Muscle of arm (tissue), 12 donors: ENCODE results near the gene MMP25. TPM values are rescaled to one million over a fixed set of nuclear protein-coding genes. Genes with fewer than 3 reads are reported as not detected.
"Not testable (repeated sequence)": the region's sequence is repeated elsewhere in the genome, so short reads cannot be mapped to it uniquely, and the experiment has no call there.

ENCODE experiments used
- DNase-seq: peaks from one replicate; pipeline ENCODE4 v3.0.0-alpha.2; 2013
- polyA plus RNA-seq, 12 donors: library from polyadenylated mRNA; unstranded; fragments of 120-200 nt; gene quantifications; one replicate each; pipeline ENCODE4 v1.2.1, GENCODE V29; 2013; ENCODE audit not compliant: insufficient read length in 12 of 12

The MMP25 gene
- polyA plus RNA-seq, 12 donors: 1.1 to 5.9 (median 2.0) TPM; not detected in 2

DNA sequence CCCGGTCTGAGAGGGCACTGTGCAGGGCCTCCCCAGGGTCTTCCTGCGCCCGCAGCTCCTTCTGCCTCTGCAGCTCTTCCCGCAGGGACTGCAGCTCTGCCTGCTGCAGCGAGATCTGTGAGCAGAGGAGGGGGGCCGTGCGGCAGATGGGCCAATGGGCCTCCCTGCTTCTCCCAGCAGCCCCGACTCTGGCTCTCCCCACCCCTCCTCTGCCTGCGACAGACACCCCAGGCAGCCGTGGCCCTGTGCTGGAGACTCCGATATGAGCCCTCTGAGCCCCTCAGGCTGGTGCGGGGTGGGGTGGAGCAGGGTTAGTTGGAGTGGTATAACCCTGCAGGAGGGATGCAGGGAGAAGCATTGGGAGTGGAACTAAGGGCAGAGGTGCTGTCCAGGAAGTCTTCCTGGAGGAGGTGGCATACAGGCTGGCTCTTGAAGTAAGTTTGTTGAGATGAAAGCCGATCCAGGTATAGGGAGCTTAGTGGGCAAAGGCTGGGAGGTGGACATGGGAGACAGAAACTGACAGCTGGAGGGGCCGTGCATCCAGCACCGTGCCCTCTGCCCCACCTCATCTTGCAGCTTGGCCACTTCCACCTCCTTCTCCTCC, 17.5 kb upstream of the MMP25 start:
- no peak for DNase-seq

DNA sequence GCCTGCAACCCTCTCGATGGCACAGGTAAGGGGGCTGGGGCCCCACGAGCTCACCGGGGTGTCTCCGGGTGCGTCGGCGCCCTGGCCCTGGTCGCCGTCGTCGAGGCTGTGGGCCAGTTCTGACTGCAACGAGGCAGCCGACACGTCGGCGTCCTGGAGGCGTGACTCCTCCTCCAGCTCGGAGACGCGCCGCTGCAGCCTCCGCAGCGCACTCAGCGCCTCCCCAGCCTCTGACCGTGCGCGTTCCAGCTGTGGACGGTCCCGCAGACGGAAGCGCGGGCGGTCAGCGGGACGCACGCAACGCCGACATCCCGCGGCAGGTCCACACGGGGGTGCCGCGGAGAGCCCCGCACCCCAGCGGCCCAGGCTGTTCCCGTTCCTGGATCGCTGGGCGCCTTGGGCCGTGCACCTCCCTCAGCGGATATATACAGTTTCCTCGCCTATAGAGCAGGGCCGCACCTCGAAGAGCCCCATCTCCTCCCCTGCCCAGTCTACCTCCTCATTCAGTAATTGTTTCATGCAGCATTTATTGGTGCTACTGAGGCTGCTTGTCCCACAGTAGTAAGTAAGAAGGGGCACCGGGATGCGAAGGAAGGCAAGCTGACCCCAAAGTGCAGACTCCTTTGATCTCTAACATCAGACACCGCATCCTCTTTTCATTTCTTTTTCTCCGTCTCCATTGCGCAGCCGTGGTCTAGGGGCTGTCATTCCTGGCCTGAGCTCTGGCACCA, 16.7 kb upstream of the MMP25 start:
- DNase-seq: no peak

DNA sequence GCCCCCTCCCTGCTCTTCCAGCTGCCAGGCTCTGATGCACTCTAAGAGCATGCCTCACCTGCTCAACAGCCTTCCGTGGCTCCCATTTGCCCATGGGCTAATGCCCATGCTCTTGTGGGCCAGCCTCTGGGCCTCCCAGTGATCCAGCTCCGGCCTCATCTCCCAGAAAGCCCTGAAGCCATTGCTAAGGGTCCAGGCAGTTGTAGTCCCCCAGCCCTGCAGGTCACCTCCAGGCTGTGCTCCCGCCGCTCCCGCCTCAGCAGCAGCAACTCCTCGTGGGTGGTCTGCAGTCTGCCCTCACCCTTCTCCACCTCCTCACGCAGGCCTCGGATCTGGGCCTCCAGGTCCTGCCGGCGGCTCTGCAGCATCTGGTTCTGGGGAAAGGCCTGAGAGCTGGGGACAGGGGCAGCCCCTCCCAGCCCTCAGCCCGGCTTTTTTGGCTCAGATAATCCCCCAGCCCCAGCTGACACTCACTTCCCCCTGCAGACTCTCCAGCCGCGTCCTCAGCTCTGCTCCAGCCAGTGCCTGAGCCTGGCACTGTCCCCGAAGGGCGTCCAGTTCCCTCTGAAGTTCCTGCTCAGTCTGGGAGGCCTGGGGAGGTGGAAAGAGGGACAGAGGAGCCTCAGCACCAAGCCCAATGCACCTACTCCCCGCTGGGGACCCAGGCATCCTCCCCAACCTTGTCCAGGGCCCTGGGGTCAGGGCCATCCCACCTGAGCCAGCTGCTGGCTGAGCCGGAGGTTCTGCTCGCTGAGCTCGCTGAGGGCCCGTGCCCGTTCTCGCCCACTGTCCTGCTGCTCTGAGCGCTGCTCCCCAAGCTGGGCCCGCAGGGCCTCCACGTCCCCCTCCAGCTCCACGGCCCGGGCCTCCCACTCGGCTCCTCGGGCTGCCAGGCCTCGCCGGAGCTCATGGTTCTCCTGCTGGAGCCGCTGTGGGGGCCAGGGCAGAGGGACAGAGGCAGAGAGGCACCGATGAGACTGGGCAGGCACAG, 15.8 kb upstream of the MMP25 start:
- DNase-seq: no peak

DNA sequence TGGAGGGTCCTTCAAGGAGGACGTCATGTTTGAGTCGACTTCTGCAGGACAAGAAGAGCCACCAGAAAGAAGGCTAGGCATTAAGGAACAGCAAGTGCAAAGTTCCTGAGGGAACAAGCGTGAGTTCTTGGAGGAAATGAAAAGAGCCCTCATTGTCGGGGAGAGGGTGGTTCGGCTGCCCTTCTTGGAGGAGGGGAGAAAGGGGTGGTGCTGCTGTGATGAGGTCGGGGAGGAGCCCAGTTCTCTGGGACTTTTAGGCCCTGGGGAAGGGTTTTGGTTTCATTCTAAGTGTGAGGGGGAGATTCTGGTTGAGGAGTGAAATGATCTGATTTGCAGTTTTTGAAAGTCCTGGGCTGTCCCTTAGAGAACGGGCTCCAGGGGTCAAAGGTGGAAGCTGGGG, 13.7 kb upstream of the MMP25 start:
- no peak for DNase-seq

DNA sequence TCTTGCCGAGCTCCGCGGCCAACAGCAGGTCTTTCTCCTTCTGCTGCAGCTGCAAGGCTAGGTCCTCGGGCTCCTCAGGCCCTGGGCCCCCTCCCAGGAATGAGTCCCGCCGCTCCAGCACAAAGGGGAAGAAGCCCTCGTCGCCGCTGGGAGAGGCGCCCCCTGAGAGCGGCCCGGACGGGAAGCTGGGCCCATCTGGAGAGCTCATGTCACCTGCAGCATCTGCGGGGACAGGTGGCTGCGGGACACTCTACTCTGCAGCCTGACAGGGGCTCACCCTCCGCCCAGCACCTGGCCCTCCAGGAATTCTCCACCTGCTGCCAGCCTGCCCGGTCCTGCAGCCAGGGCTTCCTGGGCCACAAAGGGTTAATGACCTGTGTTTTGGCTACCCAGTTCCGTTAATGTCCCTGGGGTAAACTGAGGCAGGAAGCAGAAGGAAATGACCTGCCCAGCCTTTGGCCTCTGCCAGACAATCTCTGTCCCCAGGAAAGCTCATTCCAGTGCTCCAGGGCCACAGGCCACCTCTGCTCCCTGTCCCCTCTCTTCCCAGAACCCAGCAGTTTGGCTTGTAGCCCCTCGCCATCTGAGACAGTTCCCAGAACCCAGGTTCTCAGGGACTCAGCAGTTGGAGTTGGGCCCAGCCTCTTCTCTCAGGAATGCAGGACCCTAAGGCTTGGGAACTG, 10.9 kb upstream of the MMP25 start:
- DNase-seq: no peak

DNA sequence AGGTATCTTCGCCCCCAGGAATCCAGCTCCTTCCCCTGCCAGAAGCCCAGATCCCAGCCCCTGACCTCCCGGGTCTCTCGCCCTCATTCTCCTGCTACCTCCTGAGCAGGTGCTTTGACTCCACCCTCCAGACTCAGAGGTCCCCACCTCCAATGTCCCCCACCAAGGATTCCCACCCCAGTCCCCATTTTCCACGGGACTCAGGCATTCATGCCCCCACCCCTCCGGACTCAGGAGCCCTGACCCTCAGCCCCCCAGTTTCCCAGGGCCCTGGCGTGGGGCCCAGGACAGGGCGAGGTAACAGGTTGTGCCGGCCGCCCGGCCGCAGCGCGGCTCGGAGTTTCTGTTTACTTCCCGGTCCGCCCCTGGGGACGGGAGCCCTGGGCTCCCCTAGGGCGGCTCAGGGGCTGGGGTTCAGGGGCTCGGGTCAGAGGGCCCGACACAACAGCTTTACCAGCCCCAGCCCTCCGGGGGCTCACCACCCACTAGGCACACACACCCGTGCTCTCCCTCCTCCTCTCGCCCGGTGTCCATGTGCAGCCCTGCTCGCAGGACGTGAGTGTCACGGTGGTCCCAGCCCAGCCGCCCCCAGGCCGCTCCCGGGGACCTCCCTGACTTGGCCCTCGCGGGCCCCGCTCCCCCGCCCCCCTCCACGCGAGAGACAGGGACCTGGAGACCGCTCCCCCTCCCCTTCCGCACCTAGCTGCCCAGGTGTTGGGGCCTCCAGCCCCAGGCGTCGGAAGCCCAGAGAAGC, 10.2 kb upstream of the MMP25 start:
- DNase-seq: no peak

DNA sequence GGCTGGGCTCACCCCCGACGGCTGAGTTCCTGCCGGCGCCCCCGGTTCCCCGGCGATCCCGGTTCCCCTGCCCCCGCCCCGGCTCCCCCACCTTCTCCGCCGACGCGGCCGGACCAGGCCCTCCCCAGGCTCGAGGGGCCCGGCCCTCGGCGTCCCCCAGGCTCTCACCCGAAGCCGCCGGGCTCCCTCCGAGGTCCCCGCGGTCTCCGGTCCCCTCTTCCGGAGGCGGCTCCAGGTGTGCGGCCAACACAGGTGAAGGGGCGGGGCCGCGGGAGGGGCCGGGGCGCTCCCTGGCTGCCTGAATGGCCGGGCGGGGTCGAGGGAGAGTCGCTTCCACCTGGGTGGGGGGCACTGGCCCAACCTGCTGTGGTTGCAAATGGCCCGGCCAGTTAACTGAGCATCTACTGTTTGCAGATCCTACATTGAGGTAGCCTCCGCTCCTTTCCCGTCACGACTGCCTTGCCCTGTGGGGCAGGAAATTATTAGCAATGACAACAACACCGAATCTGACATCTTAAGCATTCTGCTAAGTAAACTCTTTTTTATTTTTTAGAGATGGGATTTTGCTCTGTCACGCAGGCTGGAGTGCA, 9.5 kb upstream of the MMP25 start, which contains the start of gene BICDL2:
BICDL2 (minus strand) TSS at position 219 of the 590 bp plus-strand sequence. CDS start 1,448 bp downstream, outside the sequence.
- DNase-seq: no peak

DNA sequence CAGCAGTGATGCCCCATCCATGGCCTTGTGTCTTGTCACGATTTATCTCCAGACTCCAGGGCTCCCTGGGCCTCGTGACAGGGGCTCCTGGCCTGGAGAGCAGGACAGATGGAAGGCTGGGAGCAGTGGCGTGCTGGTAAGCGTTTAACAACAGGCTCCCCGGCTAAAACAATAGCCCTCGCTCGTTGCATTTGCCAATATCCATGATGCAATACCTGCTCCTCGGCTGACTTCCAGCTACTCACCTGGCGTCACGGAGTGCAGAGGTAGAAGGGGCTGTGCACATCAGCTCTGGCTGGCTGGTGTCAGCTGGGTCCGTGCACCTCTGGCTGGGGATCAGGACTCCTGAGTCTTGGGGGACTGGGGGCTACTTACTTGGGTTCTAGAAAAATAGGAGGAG, 8.1 kb upstream of the MMP25 start:
- DNase-seq: no peak

DNA sequence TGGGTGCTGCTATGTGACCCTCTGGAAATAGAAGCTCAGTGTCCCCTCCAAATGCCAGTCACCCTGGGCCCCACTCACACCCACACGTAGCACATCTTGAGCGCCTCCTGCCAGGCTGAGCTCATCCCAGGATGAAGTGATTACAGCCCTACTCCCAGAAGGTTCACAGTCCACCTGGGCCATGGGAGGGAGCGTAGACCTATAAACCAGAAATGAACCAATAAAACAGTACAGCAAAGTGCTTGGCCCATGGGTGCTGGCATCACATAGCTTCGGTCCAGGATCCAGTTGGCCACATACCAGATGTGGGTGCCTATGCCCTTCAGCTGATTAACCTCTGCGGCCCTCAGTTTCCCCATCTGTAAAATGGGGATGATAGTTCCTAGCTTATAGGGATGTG, 7.5 kb upstream of the MMP25 start:
- no peak for DNase-seq

DNA sequence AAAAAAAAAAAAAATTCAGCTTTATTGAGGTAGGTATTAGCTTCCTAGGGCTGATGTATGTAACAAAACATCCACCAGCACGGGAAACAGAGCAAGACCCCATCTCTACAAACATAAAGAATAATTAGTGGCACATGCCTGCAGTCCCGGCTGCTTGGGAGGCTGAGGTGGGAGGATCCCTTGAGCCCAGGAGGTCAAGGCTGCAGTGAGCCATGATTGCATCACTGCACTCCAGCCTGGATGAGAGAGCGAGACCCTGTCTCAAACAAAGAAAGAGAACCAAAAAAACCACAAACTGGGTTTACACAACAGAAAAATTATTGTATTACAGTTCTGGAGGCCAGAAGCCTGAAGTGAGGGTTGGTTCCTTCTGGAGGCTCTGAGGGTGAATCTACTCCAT, 4.0 kb upstream of the MMP25 start:
- DNase-seq: no peak

DNA sequence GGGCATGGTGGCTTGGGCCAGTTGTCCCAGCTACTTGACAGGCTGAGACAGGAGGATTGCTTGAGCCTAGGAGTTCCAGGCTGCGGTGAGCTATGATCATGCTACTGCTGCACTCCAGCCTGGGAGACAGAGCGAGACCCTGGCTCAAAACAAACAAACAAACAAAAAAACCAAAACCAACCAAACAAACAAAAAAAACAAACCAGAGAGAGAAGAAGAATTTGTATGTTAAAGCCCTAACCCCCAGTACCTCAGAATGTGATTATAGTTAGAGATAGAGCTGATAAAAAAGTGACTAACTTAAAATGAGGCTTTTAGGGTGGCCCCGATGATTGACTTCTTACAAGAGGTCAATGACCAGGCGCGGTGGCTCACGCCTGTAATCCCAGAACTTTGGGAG, 1.7 kb upstream of the MMP25 start:
- DNase-seq: no peak

DNA sequence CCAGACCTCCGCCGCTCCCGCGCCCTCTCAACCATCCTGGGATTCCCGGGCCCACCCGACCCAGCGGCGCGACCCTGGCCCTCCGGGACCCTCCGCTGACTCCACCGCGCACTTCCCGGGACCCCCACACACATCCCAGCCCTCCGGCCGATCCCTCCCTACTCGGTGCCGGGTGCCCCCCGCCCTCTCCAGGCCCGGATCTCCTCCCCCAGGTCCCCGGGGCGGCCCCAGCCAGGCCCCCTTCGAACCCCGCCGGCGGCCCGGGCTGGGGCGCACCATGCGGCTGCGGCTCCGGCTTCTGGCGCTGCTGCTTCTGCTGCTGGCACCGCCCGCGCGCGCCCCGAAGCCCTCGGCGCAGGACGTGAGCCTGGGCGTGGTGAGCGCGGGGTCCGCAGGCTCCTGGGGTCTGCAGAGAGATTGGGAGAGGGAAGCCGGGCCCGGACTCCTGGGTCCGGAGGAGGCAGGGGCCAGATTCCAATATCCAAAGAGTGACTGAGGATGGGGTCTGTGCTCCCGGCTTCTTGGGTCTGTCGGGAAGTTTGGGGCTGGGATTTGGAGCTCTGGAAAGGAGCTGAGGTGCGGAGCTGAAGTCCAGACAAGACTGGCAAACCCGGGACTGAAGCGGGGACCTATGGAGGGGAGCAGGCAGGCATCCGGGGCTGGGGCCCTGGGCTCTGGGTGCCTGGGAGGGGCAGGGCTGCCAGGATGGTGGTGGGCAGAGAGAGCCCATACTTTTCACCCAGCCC, 453 bp downstream of the MMP25 start:
- no peak for DNase-seq

DNA sequence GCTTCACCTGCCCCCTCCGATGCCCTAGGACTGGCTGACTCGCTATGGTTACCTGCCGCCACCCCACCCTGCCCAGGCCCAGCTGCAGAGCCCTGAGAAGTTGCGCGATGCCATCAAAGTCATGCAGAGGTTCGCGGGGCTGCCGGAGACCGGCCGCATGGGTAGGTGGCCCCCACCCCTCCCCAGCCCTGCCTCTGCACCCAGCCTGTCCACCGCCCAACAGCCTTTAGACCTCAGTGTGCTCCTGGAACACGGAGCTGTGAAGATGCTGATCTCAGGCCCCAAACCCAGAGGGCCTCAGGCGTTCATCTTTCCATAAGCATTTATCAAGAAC, 993 bp downstream of the MMP25 start:
- DNase-seq: no peak

DNA sequence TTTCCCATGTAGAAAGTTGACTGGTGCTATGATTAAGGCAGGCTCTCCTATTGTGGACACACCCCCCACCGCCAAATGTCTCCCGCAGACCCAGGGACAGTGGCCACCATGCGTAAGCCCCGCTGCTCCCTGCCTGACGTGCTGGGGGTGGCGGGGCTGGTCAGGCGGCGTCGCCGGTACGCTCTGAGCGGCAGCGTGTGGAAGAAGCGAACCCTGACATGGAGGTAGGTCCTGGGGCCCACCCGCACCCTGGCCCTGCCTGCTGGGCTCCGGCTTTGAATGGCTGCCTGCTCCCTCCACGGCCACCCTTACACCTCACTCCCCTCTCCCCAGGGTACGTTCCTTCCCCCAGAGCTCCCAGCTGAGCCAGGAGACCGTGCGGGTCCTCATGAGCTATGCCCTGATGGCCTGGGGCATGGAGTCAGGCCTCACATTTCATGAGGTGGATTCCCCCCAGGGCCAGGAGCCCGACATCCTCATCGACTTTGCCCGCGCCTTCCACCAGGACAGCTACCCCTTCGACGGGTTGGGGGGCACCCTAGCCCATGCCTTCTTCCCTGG, 3.6 kb downstream of the MMP25 start:
- DNase-seq: no peak

DNA sequence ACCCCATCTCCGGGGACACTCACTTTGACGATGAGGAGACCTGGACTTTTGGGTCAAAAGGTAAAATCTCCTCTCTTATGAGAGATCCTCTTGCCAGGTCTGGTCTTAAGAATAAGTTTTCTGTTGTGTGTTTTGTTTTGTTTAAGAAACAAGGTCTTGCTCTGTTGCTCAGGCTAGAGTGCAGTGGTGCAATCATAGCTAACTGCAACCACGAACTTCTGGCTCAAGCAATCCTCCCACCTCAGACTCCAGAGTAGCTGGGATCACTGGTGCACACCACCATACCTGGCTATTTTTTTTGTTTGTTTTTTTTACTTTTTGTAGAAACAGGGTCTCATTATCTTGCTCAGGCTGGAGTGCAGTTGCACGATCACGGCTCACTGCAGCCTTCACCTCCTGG, 4.1 kb downstream of the MMP25 start:
- no peak for DNase-seq

DNA sequence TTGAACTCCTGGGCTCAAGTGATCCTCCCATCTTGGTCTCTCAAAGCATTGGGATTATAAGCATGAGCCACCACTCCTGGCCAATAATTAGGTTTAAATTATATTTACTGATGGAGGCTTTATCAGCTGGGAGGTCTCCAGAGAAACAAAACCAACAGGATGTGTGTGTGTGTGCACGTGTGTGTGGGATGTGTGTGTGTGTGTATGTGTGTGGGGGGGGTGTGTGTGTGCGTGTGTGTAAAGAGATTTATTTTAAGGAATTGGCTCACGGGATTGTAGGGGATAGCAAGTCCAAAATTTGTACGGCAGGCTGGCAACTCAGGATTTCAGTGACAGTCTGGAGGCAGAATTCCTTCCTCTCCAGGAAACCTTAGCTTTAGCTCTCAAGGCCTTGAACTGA, 4.6 kb downstream of the MMP25 start:
- no peak for DNase-seq

DNA sequence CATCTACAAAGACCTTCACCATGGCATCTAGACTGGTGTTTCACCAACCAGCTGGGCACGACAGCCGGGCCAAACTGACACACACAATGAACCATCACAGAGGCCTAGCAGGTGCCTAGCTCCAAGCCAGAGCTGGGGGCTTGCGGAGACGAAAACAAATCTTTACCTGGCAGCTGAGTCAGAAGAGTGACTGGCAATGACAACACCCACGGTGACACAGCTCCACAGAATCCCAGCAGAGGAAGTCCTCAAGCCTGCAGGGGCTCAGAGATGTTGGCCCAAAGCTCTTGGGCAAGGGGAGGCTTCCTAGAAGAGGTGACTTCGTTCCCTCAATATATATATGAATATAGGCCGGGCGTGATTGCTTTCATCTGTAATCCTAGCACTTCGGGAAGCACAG, 5.1 kb downstream of the MMP25 start:
- no peak for DNase-seq

DNA sequence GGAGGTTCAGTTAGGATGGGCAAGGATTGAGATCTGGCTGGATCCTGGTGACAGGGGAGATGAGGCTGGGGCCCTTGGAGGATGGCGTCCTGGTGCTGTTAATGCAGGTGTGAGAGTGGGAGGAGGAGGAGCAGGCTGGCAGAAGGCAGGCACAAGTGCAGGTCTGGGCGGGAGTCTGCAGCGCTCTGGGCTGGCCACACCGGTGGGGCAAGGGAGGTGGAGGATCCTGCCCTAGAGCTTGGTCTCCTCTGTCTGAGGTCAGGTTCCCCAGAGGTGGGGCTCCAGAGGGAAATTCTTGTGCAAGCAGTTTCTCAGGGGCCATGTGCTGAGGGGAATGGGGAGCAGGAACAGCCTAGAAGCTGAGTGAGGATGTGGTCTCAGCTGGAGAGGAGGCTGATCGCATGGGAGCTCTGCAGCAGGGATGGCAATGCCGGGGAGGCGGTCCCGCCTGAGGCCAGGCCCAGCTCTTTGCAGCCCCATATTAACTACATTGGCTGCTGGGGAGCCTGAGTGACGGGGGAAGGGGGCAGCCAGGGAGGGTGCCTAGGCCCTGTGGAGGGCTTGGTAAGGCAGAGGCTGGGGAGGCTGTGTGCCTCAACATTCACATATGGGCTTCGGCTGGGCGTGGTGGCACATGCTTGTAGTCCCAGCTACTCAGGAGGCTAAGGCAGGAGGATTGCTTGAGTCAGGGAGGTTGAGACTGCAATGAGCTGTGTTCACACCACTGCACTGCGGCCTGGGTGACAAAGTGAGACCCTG, 6.4 kb downstream of the MMP25 start:
- not testable (repeated sequence) for DNase-seq

DNA sequence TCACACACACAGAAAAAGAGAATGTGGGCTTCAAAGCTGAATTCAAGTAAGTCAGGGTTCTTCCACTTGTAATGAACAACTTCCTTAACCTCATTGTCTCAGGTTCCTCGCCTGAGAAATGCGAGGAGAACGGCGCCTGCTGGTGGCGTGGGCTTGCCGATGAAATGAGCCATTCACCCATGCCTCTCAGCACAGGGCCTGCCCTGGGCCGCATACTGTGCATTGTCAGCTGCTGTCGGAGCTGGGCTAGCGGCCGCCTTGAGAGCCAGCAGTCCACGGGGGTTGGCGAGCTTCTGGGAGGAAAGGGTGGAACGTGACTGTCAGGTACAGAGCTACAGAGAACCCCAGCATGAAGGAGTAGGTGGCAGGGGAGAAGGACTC, 7.0 kb downstream of the MMP25 start:
- not testable (repeated sequence) for DNase-seq
